SK-N-SH treated with all-trans-retinoic acid at 6 μM for 48 hours (cell line): ENCODE data around the gene PPP2R5A.

Experiments used
- ATAC-seq: fragments of 200-7000 bp; cut with Tn5 transposase; 3 replicates; pipeline ENCODE4 v1.9.1; 2020; ENCODE audit warnings: mild to moderate bottlenecking, moderate library complexity
- ARNTL ChIP-seq: fragments of 450-650 bp; formaldehyde crosslinking; IDR thresholded peaks from 2 replicates; pipeline ENCODE4 v1.5.0; 2020; ENCODE audit warnings: low read depth, mild to moderate bottlenecking, moderate library complexity, borderline replicate concordance
- BACH2 ChIP-seq: fragments of 250-450 bp; sonication (Bioruptor Pico); IDR thresholded peaks from 2 replicates; pipeline ENCODE4 v1.9.0; 2021; ENCODE audit warnings: mild to moderate bottlenecking, borderline replicate concordance
- CREB5 ChIP-seq: fragments of 250-450 bp; sonication (Bioruptor Pico); IDR thresholded peaks from 2 replicates; pipeline ENCODE4 v1.5.1; 2020; ENCODE audit warnings: low read depth, mild to moderate bottlenecking, moderate library complexity
- ESRRG ChIP-seq: fragments of 250-450 bp; sonication (Bioruptor Pico); IDR thresholded peaks from 2 replicates; pipeline ENCODE4 v1.6.1; 2021; ENCODE audit warnings: mild to moderate bottlenecking
- GLIS3 ChIP-seq: fragments of 250-450 bp; sonication (Bioruptor Pico); IDR thresholded peaks from 2 replicates; pipeline ENCODE4 v1.5.0; 2020; ENCODE audit warnings: mild to moderate bottlenecking, moderate library complexity
- ISL1 ChIP-seq: fragments of 250-450 bp; sonication (Bioruptor Pico); IDR thresholded peaks from 2 replicates; pipeline ENCODE4 v2.1.2; 2022; ENCODE audit warnings: mild to moderate bottlenecking, moderate library complexity
- OSR1 ChIP-seq: fragments of 250-450 bp; sonication (Bioruptor Pico); IDR thresholded peaks from 2 replicates; pipeline ENCODE4 v1.8.0; 2022; ENCODE audit warnings: moderate library complexity, mild to moderate bottlenecking, inconsistent platforms
- PATZ1 ChIP-seq: fragments of 250-450 bp; sonication (Bioruptor Pico); IDR thresholded peaks from 2 replicates; pipeline ENCODE4 v1.8.0; 2020; ENCODE audit warnings: mild to moderate bottlenecking, moderate library complexity, borderline replicate concordance
- POU6F1 ChIP-seq: fragments of 250-450 bp; sonication (Bioruptor Pico); IDR thresholded peaks from 2 replicates; pipeline ENCODE4 v1.8.0; 2021; ENCODE audit warnings: low read depth, mild to moderate bottlenecking, moderate library complexity, borderline replicate concordance
- PPARA ChIP-seq: fragments of 250-450 bp; sonication (Bioruptor Pico); IDR thresholded peaks from 2 replicates; pipeline ENCODE4 v1.5.0; 2020; ENCODE audit warnings: mild to moderate bottlenecking, borderline replicate concordance
- RARB ChIP-seq: fragments of 250-450 bp; sonication (Bioruptor Pico); IDR thresholded peaks from 2 replicates; pipeline ENCODE4 v1.8.0; 2021; ENCODE audit warnings: mild to moderate bottlenecking, moderate library complexity
- SNAI2 ChIP-seq: fragments of 250-450 bp; sonication (Bioruptor Pico); IDR thresholded peaks from 2 replicates; pipeline ENCODE4 v1.5.0; 2020; ENCODE audit warnings: mild to moderate bottlenecking, moderate library complexity
- TCF4 ChIP-seq: fragments of 250-450 bp; sonication (Bioruptor Pico); IDR thresholded peaks from 2 replicates; pipeline ENCODE4 v1.8.0; 2021; ENCODE audit warnings: mild to moderate bottlenecking, moderate library complexity, borderline replicate concordance
- TOX ChIP-seq: fragments of 250-450 bp; sonication (Bioruptor Pico); IDR thresholded peaks from 2 replicates; pipeline ENCODE4 v1.8.0; 2021; ENCODE audit warnings: mild to moderate bottlenecking, moderate library complexity, borderline replicate concordance
- TSHZ2 ChIP-seq: fragments of 250-450 bp; sonication (Bioruptor Pico); IDR thresholded peaks from 2 replicates; pipeline ENCODE4 v1.5.0; 2020; ENCODE audit warnings: mild to moderate bottlenecking, moderate library complexity
- ZC3H10 ChIP-seq: fragments of 250-450 bp; sonication (Bioruptor Pico); IDR thresholded peaks from 2 replicates; pipeline ENCODE4 v1.5.1; 2021; ENCODE audit warnings: mild to moderate bottlenecking, moderate library complexity
- ZFP3 ChIP-seq: fragments of 250-450 bp; sonication (Bioruptor Pico); IDR thresholded peaks from 2 replicates; pipeline ENCODE4 v1.5.0; 2020; ENCODE audit warnings: mild to moderate bottlenecking, moderate library complexity
- ZFP30 ChIP-seq: fragments of 450-650 bp; formaldehyde crosslinking; IDR thresholded peaks from 2 replicates; pipeline ENCODE4 v1.5.0; 2022; ENCODE audit warnings: mild to moderate bottlenecking, moderate library complexity
- ZNF565 ChIP-seq: fragments of 450-650 bp; formaldehyde crosslinking; conservative IDR thresholded peaks from 2 replicates; pipeline ENCODE4 v1.5.0; 2020; ENCODE audit warnings: low read depth, mild to moderate bottlenecking, moderate library complexity
- ZNF70 ChIP-seq: fragments of 450-650 bp; formaldehyde crosslinking; IDR thresholded peaks from 2 replicates; pipeline ENCODE4 v1.5.0; 2020; ENCODE audit warnings: mild to moderate bottlenecking, moderate library complexity
- ZNF8 ChIP-seq: fragments of 450-650 bp; formaldehyde crosslinking; IDR thresholded peaks from 2 replicates; pipeline ENCODE4 v1.5.0; 2020; ENCODE audit warnings: mild to moderate bottlenecking, moderate library complexity

The PPP2R5A gene

GRCh38 chr1:212401838-212402582 lies 116.8 kb downstream of the PPP2R5A start:
- TF ChIP-seq ZNF70, result no peak
- TF ChIP-seq PPARA (CRISPR knock-in tag), result no peak
- TF ChIP-seq ZC3H10 (CRISPR knock-in tag), result no peak
- TF ChIP-seq BACH2 (CRISPR knock-in tag), result no peak
- no peak for TF ChIP-seq TOX
- no peak for TF ChIP-seq OSR1 (CRISPR knock-in tag)
- no peak for TF ChIP-seq TSHZ2 (CRISPR knock-in tag)
- TF ChIP-seq ZFP30 (CRISPR knock-in tag), result no peak
- no peak for ATAC-seq

GRCh38 chr1:212402666-212403321 lies 117.6 kb downstream of the PPP2R5A start:
- no peak for ATAC-seq
- no peak for TF ChIP-seq ISL1 (CRISPR knock-in tag)
- no peak for TF ChIP-seq SNAI2 (CRISPR knock-in tag)
- TF ChIP-seq TCF4 (CRISPR knock-in tag), result no peak
- no peak for TF ChIP-seq TOX
- no peak for TF ChIP-seq ZNF70
- no peak for TF ChIP-seq CREB5 (CRISPR knock-in tag)
- TF ChIP-seq PATZ1, result no peak
- no peak for TF ChIP-seq ZNF8
- TF ChIP-seq POU6F1 (CRISPR knock-in tag), result no peak
- TF ChIP-seq GLIS3 (CRISPR knock-in tag), result no peak
- no peak for TF ChIP-seq RARB (CRISPR knock-in tag)
- TF ChIP-seq ESRRG (CRISPR knock-in tag), result no peak
- no peak for TF ChIP-seq ARNTL (CRISPR knock-in tag)
- TF ChIP-seq ZFP3 (CRISPR knock-in tag), result no peak
- TF ChIP-seq ZFP30 (CRISPR knock-in tag), result no peak
- TF ChIP-seq OSR1 (CRISPR knock-in tag), result no peak
- no peak for TF ChIP-seq ZC3H10 (CRISPR knock-in tag)
- TF ChIP-seq TSHZ2 (CRISPR knock-in tag), result no peak
- no peak for TF ChIP-seq ZNF565 (CRISPR knock-in tag)
